GM18873 (cell line): ENCODE results near the gene ZNF710.
"Not testable (repeated sequence)": the region's sequence is repeated elsewhere in the genome, so short reads cannot be mapped to it uniquely, and the experiment has no call there.

Experiments
- ATAC-seq: cut with Tn5 transposase; IDR thresholded peaks from one replicate; pipeline ENCODE4 v1.9.1; 2021; ENCODE audit warnings: mild to moderate bottlenecking, moderate library complexity, moderate number of reproducible peaks; ENCODE audit not compliant: unreplicated experiment, low FRiP score

Gene ZNF710

GRCh38 chr15:90099072-90099867 is 98.1 kb downstream of the ZNF710 start:
- no peak for ATAC-seq

- no peak for ATAC-seq
Observed at GRCh38 chr15:90099868-90100831, 99.0 kb downstream of the ZNF710 start.

- no peak for ATAC-seq
Observed at GRCh38 chr15:90101130-90101968, 100.2 kb downstream of the ZNF710 start.

DNA sequence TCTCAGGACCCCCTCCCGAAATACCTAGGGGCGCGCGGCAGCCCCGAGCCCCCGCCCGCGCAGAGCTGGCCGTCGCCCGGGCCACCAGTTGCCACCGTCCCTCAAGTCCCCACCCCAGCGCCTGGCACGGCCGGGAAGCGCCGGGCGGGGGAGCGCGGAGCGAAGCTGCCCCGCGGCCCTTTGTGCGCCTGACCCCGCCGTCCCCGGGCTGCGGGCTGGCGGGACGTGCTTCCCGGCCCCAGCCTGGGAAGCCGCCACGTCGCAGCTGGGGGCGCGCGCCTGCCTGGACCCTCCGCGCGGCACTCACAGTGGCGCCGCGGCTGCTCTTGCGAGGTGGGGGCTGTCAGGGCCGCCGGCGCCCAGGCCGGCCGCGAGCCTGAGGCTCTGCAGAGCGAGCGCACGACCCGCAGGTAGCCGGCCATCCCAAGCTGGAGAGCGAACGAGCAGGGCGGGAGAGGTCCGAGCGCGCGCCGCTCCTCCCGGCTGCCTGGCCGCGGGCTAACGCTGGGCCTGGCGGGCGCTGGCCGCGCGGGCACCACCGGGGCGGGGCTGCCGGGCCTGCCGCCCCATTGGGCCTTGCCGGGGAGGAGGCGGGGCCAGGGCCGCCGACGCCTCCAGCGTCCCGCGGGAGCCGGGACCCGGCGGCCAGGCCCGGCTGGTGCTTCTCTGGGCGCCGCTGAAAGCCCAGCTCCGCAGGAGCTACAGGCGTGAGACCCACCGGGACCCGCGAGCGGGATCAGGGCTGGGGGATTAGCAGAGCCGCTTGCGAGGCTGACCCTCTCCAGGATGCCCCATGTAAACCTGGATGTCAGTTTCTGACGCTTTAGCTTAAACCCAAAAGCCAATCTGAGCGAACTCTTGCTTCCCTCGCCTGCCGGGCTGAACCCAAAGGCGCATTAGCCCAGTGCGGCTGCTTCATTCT is 101.1 kb downstream of the ZNF710 start, which contains the start of gene IDH2:
IDH2 (minus strand) TSS at position 500 of the 922 bp plus-strand sequence; CDS start at position 422, 78 bp downstream.
- peak; percentile 31 for ATAC-seq

DNA sequence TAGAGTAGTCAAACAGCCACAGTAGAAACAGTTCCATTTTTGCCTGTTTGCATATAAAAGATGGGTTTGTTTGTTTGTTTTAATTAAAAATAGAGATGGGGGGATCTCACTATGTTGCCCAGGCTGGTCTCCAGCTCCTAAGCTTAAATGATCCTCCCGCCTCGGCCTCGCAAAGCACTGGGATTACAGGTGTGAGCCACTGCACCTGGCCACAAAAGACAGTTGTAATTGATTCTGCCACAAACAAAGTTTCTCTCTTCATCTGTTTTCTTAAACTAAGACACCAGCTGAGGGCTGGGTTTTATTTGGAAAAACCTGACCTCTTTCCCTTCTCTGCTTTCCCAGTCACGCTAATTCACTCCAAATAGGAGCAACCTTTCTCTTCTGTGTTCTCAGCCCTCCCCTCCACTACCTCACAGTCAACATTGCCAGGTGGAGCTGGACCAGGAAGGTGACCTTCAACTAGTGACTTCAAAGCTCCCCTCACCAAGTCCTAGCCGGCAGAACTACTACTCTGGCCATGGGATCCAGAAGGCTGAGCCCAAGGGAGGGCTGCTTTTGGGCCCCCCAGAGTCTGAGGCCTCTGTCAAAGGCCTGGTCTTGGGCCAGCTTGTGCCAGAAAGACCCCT is 102.7 kb downstream of the ZNF710 start:
- no peak for ATAC-seq

DNA sequence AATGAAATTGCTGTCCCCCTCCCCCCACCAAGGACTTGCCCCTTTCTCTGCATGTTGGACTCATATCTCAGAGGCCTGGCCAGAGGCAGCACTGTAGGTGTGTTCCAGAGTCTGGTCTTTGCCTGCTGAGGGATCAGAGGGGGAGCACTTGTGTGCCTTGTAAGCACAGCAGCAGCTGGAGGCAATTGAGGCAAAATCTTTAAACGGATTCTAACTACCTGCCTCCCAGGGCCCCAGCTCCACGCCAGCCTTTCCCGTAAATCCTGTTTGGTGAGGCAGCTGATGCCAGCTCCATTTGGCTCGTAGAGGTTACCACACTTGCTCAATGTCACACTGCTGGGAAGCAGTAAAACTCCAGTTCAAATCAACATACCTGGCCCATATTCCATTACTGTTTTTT is 103.4 kb downstream of the ZNF710 start:
- no peak for ATAC-seq

- no peak for ATAC-seq
Observed at GRCh38 chr15:90105521-90105920, 104.4 kb downstream of the ZNF710 start.

DNA sequence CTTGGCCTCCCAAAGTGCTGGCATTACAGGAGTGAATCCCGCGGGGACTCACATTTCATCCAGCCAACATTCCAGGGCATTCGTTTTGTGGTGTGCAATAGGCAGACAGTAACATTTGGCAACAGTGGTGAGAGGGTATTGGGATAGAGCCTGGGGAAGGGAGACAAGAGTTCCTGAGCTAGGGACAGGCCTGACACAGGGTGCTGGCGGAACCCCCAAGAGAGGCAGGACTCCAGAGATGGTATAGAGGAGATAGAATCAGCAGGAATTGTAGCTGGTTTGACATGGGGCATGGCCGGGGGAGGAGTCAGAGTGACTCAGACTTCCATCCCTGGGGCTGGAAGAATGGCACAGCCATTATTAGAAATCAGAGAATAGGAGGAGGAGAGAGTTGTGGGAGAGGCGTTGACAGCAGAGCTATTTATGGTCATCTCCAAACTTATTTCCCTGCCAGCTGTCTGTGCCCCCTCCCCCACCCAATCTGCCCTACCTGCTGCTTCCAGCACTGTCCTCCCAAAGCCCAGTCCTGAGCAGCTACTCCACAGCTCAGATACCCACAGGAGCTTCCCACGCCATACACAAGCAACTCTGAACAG is 105.5 kb downstream of the ZNF710 start:
- ATAC-seq = no peak

GRCh38 chr15:90108038-90108437 is 106.9 kb downstream of the ZNF710 start:
- ATAC-seq = not testable (repeated sequence)

DNA sequence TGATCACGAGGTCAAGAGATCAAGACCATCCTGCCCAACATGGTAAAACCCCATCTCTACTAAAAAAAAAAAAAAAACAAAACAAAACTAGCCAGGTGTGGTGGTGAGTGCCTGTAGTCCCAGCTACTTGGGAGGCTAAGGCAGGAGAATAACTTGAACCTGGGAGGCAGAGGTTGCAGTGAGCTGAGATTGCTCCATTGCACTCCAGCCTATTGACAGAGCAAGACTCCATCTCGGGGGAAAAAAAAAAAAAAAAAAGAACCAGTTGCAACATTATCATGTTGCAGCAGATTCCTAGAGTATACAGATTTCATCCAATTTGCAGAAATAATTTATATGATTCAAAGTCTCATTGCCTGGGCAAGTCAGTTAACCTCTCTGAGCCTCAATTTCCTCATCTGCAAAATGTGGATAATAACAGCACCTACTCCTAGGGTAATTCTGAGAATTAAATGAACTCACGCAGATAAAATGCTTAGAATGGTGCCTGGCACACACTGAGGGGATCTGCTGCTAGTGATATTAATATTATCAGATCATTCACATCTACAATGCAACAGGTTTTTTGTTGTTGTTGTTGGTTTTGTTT is 108.1 kb downstream of the ZNF710 start:
- not testable (repeated sequence) for ATAC-seq

- ATAC-seq = no peak
Observed at GRCh38 chr15:90113166-90113565, 112.0 kb downstream of the ZNF710 start.

DNA sequence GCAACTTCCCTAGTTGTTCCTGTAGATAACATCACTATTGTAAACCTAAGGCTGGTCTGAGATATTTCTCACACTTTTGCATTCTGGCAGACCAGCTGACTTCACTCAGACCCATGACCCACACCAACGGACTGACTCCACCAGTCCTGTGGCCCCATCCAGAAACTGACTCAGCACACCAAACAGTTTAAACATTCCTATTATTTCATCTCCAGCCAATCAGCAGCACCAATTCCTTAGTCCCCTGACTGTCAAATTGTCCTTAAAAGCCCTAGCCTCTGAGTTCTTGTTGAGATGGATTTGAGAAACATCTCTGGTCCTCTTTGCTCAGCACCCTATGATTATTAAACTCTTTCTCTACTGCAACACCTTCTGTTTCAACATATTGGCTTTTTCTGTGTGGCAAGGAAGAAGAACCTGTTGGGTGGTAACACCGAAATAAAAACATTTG is 113.4 kb downstream of the ZNF710 start:
- ATAC-seq = no peak

DNA sequence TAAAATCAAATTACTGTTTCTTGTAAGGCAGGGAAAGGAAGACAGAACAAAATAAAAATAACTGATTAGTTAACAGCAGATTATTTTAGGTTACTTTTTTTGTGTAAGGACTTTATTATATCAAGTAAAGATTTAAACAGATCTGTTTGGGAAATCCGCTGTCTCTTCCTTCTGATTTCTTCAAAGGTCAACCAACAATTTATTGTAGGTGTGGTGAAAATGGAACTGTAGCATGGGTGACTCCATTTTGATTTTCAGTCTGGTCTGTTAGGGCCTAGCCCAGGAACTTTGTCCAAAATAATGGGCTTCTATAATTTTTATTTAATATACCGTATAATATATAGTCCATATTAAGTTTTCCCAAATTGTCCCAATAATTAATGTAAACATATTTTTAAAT is 114.7 kb downstream of the ZNF710 start:
- no peak for ATAC-seq

DNA sequence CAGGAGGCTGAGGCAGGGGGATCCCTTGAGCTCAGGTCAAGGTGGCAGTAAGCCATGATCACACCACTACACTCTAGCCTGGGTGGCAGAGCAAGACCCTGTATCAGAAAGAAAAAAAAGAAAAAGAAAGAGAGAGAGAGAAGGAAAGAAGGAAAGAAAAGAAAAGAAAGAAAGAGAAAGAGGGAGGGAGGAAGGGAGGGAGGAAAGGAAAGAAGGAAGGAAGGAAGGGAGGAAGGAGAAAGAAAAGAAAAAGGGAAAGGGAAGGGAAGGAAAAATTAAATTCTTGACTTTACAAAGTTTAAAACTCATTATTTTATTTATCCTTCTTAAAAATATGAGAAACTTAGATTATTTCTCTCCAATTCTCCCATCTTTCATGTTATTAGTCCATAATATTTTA is 118.2 kb downstream of the ZNF710 start:
- ATAC-seq = no peak

- ATAC-seq = no peak
Observed at GRCh38 chr15:90121086-90121485, 120.0 kb downstream of the ZNF710 start.

GRCh38 chr15:90124507-90124906 is 123.4 kb downstream of the ZNF710 start:
- ATAC-seq = no peak

GRCh38 chr15:90126022-90126421 is 124.9 kb downstream of the ZNF710 start:
- no peak for ATAC-seq
